Skeletal muscle satellite cell (primary cell): ENCODE measurements around the gene ITM2B.

ENCODE experiments used
- H3K27me3 ChIP-seq: 2 replicates; pipeline ENCODE4 v1.7.0; 2013; ENCODE audit warnings: low read length; ENCODE audit not compliant: control insufficient read depth, insufficient read depth
- H3K36me3 ChIP-seq: 2 replicates; pipeline ENCODE4 v1.7.0; 2013; ENCODE audit warnings: mild to moderate bottlenecking, control low read depth, low read length; ENCODE audit not compliant: insufficient read depth
- H3K4me1 ChIP-seq: 2 replicates; pipeline ENCODE4 v1.7.0; 2013; ENCODE audit warnings: low read length; ENCODE audit not compliant: control insufficient read depth, insufficient read depth
- H3K4me2 ChIP-seq: 2 replicates; pipeline ENCODE4 v1.7.0; 2013; ENCODE audit warnings: mild to moderate bottlenecking, low read length
- H3K4me3 ChIP-seq: 2 replicates; pipeline ENCODE4 v1.7.0; 2013; ENCODE audit warnings: low read length
- H3K9ac ChIP-seq: 2 replicates; pipeline ENCODE4 v1.7.0; 2013; ENCODE audit warnings: mild to moderate bottlenecking, low read depth, low read length, moderate library complexity
- H3K9me3 ChIP-seq: replicated peaks from 2 replicates; pipeline ENCODE4 v1.7.0; 2013; ENCODE audit warnings: mild to moderate bottlenecking, control low read depth, low read length

The ITM2B gene

DNA sequence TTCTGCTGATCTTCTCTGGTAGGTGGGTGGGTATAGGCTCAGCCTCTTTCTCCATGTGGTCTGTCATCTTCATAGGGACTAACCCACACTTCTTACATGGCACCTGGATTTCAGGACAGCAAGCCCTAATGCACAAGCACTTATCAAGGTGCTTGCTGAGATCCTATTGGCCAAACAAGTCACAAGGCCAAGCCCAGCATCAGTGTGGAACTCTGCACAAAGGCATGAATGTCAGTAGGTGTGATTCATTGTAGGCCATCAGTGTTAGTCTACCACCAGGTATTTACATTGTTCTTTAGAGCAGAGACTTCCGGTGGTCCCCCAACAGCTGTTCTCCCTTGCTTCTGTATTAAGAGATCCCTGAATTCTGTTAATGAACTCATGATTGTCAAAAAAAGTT is 62.3 kb downstream of the ITM2B start:
- no peaks in the 10 kb centered on the region for H3K27me3 ChIP-seq
- no peak overlapping the region for H3K4me3 ChIP-seq
- no peaks in the 10 kb centered on the region for H3K4me1 ChIP-seq
- no peak overlapping the region for H3K9ac ChIP-seq
- H3K4me2 ChIP-seq = no peak overlapping the region
- no peaks in the 10 kb centered on the region for H3K36me3 ChIP-seq
- no peaks in the 10 kb centered on the region for H3K9me3 ChIP-seq

DNA sequence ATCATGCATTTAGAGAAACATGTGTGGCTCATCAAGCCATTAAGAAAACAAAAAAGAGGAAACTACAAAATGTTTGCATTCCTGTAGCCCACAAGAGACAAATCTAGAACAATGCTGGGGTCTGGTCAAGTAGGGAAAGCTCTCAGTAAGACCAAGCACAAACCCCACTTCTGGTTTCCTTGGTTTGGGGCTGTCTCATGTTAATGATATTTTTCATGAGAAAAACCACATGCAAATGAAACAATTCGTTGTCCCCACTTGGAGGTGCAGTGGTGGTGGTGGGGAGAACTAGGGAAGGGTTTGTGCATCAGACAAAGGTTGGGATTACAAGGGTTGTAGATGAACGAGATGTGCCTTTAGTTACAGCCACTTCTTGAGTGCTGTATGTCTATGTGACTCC is 63.5 kb downstream of the ITM2B start:
- Histone ChIP-seq H3K27me3 (no peaks in the 10 kb centered on the region), H3K9me3 (no peaks in the 10 kb centered on the region), H3K36me3 (no peaks in the 10 kb centered on the region), H3K4me3 (no peak overlapping the region), H3K9ac (no peak overlapping the region), H3K4me2 (no peak overlapping the region), H3K4me1 (no peaks in the 10 kb centered on the region)

DNA sequence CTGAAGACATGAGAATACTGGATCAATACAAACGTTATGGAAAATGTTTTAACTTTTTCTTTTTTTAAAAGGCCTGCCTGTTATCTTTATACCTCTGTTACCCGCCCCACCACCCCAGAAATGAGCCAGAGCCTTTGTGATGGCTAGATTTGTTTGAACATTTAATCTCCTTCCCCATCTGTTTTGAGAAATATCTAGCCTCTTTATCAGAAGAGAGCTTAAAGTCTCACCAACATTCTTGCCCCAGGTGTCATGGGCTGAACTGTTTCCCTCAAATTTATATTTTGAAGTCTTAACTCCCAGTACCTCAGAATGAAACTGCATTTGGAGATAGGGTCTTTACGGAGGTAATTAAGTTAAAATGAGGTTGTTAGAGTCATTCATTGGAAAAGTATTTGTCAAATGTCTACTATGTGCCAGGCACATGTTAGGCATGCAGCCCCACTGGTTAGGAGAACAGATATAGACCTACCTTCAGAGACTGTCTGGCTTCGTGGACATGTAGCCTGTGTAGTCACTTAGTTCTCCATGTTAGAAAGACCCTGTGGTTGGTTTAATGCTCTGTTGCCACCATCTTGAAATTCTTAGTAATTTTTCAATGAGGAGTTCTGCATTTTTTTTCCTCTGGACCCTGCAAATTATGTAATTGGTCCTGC is 64.3 kb downstream of the ITM2B start:
- no peak overlapping the region for H3K9ac ChIP-seq
- no peak overlapping the region for H3K4me3 ChIP-seq
- no peak overlapping the region for H3K4me2 ChIP-seq
- no peaks in the 10 kb centered on the region for H3K36me3 ChIP-seq
- H3K27me3 ChIP-seq = no peaks in the 10 kb centered on the region
- no peaks in the 10 kb centered on the region for H3K9me3 ChIP-seq
- H3K4me1 ChIP-seq = no peaks in the 10 kb centered on the region

DNA sequence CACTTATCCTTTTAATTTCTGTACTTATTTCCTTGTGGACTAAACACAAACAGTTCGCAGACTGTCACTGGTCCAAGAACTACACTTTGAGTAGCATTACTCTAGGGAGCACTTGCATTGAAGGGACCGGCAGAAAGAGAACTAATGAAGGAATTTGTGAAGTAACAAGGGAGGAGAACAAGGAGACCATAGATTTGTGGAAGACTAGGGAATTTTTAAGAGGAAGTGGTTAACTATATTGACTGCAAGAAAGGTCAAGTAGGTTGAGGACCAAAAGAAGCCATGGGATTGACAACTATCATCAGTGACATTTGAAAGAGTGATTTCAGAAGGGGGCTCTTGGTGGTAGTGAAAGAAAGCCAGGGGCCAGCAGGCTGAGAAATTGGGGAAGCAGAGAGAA is 66.6 kb downstream of the ITM2B start:
- no peak overlapping the region for H3K4me3 ChIP-seq
- H3K4me2 ChIP-seq = no peak overlapping the region
- no peaks in the 10 kb centered on the region for H3K27me3 ChIP-seq
- H3K36me3 ChIP-seq = no peaks in the 10 kb centered on the region
- no peaks in the 10 kb centered on the region for H3K4me1 ChIP-seq
- H3K9me3 ChIP-seq = no peaks in the 10 kb centered on the region
- H3K9ac ChIP-seq = no peak overlapping the region

DNA sequence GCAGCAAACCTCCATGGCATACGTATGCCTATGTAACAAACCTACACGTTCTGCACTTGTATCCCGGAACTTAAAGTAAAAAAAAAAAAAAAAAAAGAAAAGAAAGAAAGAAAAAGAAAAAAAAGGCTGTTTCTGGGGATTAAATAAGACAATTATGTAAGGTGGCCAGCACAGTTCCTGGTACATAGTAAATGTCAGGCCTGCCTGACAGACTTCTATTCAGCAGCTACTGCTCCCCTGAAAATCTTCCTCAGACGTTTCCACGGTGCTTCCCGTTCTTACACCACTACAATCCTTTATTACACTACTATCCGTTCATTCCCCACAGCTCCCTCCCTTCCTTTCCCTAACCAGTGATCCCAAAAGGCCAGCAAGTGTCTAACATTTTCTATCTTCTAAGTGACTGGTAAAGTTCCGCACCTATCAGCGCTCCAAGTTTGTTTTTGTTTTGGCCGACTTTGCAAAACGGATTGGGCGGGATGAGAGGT is 69.9 kb downstream of the ITM2B start:
- H3K4me2 ChIP-seq = peak overlapping the region; percentile 87
- H3K4me1 ChIP-seq = peaks cover 6% of the 10 kb centered on the region

DNA sequence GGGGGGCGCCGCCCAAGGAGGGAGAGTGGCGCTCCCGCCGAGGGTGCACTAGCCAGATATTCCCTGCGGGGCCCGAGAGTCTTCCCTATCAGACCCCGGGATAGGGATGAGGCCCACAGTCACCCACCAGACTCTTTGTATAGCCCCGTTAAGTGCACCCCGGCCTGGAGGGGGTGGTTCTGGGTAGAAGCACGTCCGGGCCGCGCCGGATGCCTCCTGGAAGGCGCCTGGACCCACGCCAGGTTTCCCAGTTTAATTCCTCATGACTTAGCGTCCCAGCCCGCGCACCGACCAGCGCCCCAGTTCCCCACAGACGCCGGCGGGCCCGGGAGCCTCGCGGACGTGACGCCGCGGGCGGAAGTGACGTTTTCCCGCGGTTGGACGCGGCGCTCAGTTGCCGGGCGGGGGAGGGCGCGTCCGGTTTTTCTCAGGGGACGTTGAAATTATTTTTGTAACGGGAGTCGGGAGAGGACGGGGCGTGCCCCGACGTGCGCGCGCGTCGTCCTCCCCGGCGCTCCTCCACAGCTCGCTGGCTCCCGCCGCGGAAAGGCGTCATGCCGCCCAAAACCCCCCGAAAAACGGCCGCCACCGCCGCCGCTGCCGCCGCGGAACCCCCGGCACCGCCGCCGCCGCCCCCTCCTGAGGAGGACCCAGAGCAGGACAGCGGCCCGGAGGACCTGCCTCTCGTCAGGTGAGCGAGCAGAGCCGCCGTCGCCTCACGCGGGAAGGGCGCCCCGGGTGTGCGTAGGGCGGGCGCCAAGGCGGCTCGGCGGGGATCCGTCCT is 70.5 kb downstream of the ITM2B start, which contains the start of gene RB1:
Gene RB1 (plus strand): TSS at position 393 of the 784 bp plus-strand sequence. CDS start 162 bp downstream, at position 555.
- Histone ChIP-seq H3K4me3 (peak within 1 kb of the TSS; percentile 86), H3K9me3 (no peaks in the 10 kb centered on the region), H3K36me3 (peaks cover 2% of the 10 kb centered on the region), H3K4me1 (peaks cover 6% of the 10 kb centered on the region), H3K9ac (peak within 1 kb of the TSS; percentile 96), H3K27me3 (no peaks in the 10 kb centered on the region), H3K4me2 (peak within 1 kb of the TSS; percentile 87)

More for the DNA sequence above, 69.9 kb downstream of the ITM2B start:
- Histone ChIP-seq H3K9ac (peak overlapping the region; percentile 96), H3K27me3 (no peaks in the 10 kb centered on the region), H3K4me3 (peak overlapping the region; percentile 86), H3K9me3 (no peaks in the 10 kb centered on the region), H3K36me3 (no peaks in the 10 kb centered on the region)

DNA sequence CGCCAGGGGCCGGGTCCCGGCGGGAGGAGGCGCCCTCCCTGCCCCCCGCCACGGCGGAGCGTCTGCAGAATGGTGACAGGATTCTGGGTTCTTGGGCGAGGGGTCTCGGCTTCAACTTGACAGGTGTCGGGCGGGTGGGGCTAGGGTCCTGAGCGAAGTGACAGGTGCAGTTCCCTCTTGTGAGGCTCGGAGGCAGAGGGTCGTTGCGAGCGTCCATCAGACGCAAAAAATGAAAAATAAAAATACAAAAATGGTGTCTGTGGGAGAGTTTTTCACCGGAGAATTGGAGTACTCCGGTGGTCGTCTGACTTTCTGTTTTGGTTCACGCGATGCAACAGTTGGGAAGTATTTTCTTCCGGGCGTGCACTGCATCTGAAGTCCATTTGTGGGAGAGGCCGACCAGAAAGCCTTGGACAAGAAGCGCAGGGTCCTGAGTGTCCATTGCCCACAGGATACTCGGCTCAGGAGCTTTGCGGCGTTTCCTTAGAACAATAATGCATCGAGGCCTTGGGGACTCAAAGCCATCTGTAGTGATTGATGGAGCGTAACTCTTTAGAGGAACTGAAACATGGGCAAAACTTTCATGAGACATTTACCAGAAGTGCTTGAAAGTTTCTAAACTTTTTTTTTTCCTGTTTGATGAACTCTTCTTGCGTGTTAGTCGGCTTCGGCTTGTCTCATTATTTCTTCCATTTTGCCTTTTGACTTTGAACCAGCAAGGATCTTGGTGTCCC is 71.3 kb downstream of the ITM2B start:
- Histone ChIP-seq H3K27me3 (no peaks in the 10 kb centered on the region), H3K4me1 (peaks cover 6% of the 10 kb centered on the region), H3K36me3 (peaks cover 3% of the 10 kb centered on the region), H3K9ac (peak overlapping the region; percentile 96), H3K4me3 (peak overlapping the region; percentile 86), H3K4me2 (peak overlapping the region; percentile 87), H3K9me3 (no peaks in the 10 kb centered on the region)

DNA sequence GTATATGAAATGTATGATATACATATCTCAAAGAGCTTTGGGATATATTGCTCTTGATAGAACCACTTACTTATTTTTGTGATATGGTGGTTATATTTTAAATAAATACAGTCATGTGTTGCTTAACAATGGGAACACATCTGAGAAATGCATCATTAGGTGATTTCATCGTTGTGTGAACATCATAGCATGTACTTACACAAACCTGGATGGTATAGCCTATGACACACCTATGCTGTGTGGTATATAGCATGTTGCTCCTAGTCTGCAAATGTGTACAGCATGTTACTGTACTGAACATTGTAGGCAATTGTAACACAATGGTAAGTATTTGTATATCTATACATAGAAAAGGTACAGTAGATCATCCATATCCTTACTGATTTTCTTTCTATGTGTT is 78.2 kb downstream of the ITM2B start:
- Histone ChIP-seq H3K4me2 (no peak overlapping the region), H3K4me1 (no peaks in the 10 kb centered on the region), H3K9ac (no peak overlapping the region), H3K4me3 (no peak overlapping the region), H3K9me3 (no peaks in the 10 kb centered on the region), H3K36me3 (peaks cover 3% of the 10 kb centered on the region), H3K27me3 (no peaks in the 10 kb centered on the region)

DNA sequence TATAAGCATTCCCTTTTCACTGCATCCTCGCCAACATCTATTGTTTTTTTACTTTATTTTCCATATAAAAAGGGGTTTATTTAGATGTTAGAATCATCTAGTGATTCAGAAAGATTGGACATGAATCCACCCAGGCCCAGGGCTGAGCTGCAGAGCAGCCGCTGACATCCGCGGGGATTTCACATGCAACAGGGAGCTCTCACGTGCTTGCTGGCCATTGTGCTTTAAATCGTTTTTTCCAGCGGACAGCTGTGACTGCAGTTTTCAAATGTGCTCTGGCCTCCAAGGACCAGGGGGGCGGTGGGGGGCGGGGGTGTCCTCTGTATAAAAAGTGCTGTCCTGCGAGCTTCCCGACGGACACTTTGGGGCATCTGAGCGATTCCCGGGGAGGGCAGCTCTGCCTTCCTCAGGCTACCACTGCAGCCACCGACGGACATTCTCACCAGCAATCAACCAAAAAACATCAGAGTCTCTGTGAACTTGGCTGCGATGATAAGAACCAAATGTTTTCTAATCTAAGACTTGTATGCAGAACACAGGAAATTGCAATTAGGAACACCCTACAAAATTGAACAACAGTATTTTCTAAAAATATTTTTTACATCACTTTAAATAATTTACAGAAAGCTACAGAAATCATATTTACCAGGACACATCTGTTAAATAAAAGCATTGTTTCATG is 83.1 kb downstream of the ITM2B start:
- Histone ChIP-seq H3K9ac (no peak overlapping the region), H3K36me3 (peaks cover 35% of the 10 kb centered on the region), H3K4me2 (no peak overlapping the region), H3K9me3 (no peaks in the 10 kb centered on the region), H3K27me3 (no peaks in the 10 kb centered on the region), H3K4me1 (no peaks in the 10 kb centered on the region), H3K4me3 (no peak overlapping the region)

DNA sequence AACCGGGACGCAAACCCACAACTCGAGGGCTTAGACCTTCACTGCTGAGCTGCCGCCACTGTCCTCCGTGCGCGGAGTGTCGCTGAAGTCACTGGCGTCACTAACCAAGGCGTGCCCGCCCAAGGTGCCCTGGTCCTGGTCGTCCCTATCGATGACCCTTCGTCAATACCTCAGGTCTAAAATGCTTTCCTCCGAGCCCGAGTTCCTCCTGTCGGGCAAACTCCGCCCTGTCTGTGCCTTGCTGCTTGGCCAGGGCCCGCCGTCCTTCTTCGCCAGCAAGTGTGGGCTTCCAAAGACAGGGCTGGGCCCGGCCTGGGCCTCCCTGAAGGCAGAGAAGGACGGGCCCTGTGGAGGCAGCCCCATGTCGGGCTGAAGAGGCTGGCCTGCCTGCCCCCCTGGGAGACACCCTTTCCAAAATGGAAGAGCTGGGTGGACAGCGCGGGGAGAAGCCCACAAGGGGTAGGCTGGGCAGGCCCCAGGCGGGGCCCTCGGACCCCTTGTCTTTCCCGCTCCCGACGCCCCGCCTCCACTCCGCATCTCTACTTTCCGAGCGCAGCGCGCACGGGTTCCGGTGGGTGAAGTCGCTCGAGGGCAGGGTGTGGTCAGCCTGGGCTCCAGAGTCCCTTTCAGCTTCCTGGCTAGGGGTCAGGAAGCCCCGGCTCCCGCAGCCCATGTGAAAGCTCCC is 84.0 kb downstream of the ITM2B start:
- H3K4me1 ChIP-seq = no peaks in the 10 kb centered on the region
- H3K27me3 ChIP-seq = no peaks in the 10 kb centered on the region
- H3K4me2 ChIP-seq = no peak overlapping the region
- H3K36me3 ChIP-seq = peaks cover 35% of the 10 kb centered on the region
- no peak overlapping the region for H3K9ac ChIP-seq
- H3K4me3 ChIP-seq = no peak overlapping the region
- no peaks in the 10 kb centered on the region for H3K9me3 ChIP-seq
